Activated CD4-positive, alpha-beta T cell treated with anti-CD3 and anti-CD28 coated beads, Interleukin-2, amount 50 U/mL, for 1 hour (primary cell): ENCODE results near the gene EDA.
"Not testable (repeated sequence)": the region's sequence is repeated elsewhere in the genome, so short reads cannot be mapped to it uniquely, and the experiment has no call there.

Experiments
- DNase-seq: peaks from one replicate; pipeline ENCODE4 v3.0.0-alpha.2; 2020

The EDA gene

GRCh38 chrX:69961365-69962072 lies 345.6 kb downstream of the EDA start:
- DNase-seq: no peak

DNA sequence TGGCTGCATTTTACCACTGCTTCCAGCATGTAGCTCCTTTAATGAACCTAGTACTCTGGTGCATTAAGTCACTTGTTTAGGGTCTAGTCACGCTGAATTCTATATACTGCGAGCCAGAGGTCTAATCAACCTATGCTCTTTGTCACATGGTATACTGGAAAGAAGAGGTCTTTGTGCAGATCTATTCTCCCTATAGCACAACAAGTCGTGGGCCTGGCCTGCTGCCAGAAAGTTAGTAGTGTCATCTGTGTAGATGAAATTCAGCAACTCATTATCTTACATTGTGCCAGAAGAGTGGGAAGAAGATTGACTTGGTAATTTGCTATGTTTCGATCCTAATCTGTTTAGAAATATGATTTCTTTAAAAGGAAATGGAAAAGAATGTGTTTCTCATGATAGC lies 353.0 kb downstream of the EDA start:
- DNase-seq: no peak

DNA sequence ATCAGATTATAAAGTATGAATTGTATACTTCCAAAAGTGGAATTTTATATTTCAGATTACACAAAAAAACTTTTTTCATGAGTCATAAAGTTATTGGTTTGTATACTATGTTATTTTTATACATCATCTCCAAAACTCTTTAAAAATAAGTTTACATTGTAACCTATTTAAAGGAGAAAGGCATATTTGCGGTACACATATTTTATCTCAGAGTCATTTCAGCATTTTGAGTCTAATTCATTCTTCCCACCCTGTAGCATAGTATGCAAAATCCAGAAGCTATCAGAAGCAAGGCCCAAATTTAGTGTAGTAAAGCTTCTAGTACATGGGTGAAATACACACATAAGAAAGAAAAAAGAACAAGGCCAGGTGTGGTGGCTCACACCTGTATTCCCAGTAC lies 353.5 kb downstream of the EDA start:
- DNase-seq: no peak

- DNase-seq: no peak
Measured at GRCh38 chrX:69987691-69988090, 371.8 kb downstream of the EDA start.

DNA sequence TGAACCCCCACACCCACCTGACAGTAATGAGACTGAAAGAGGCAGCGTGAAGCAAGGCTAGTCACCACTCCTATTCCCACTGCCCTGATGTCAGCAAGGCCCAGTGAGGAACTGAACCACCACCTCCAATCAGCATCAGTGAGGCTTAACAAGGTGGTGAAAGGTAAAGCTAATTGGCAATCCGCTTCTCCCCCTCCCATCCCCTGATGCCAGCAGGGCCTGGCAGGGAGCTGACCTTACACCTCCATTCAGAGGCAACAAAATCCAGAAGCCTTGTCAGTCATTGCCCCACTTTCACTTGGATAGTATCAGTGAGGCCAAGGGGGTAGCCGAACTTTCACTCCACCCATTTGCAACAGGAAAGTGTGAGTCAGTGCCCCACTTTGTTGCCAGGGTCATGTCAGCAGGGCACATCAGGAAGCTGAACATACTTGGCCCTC lies 373.1 kb downstream of the EDA start:
- DNase-seq: no peak

- no peak for DNase-seq
Measured at GRCh38 chrX:69991685-69992084, 375.8 kb downstream of the EDA start.

DNA sequence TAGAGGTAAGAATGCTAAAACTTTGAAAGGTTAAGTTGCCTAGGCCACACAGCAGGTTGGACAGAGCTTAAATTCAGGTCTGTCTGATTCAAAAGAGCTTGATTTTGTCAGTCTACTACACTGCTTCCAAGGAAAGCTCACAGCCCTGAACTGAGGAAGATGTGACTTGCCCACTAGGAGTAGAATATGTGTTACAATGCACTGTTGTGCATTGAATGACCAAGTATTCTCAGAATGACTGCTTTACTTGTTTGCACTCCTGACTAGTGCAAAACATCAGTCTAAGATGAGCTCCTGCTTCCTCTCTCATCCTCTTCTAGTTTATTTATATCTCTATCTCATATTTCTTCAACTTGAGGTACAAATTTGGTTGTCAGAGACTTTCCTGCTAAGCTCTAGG lies 377.6 kb downstream of the EDA start:
- no peak for DNase-seq

- DNase-seq: no peak
Measured at GRCh38 chrX:69995362-69996112, 379.6 kb downstream of the EDA start.

DNA sequence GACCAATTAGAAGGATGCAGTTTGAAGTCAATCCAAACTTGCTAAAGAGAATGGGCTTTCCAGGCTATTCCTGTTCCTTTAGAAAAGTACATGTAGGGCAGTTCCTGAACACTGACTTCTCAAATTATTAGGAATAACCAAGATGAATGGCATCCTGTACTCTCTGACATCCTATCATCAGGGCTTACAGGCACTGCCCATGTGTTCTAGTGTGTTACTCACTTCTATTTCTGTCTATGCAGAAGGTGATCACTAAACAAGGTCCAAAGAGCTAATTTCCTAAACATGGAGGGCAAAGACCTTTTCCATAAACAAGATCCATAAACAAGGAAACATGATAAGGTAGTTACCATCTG lies 380.2 kb downstream of the EDA start:
- DNase-seq: no peak

- not testable (repeated sequence) for DNase-seq
Measured at GRCh38 chrX:69998299-69998698, 382.4 kb downstream of the EDA start.

GRCh38 chrX:70001269-70001668 lies 385.4 kb downstream of the EDA start:
- no peak for DNase-seq

DNA sequence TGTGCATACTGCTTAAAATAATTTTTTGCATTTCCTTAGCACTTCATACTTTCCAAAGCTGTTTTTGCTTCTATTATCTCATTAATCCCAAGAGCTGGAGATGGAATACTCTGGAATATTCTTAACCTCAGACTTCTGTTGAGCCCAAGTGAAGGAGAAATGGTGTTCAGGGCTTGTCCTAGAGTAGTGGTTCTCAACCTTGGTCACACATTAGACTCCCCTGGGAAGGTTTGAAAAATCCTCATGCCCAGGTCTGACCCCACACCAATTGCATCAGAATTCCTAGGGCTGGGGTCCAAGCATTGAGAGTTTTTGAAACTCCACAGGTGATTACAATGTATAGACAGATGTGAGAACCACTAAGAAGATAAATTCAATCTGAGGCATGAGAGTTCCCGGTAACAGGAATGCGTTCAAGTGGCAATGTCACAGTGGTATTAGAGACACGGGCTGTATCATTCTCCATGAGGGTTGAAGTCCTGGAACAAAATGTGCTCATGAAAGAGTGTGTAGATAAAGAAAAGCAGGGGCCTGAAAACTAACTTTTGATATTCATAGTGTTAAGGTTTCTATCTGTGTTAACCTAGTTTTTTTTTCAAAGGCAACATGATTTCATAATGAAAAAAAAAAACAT lies 385.9 kb downstream of the EDA start:
- no peak for DNase-seq

DNA sequence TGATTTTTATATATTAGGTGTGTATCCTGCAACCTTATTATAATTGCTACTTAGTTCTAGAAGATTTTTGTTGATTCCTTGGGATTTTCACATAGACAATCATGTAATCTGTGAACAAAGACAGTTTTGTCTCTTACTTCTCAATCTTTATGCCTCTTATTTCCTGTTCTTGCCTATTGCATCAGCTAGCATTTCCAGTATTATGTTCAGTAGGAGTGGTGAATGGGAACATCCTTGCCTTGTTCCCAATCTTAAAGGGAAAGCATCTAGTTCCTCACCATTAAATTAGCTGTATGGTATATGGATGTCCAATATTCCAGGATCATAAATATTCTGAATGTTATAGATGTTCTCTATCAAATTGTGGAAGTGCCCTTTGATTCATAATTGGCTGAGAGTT lies 392.0 kb downstream of the EDA start:
- no peak for DNase-seq

- no peak for DNase-seq
Measured at GRCh38 chrX:70009049-70009448, 393.1 kb downstream of the EDA start.

GRCh38 chrX:70009970-70010369 lies 394.1 kb downstream of the EDA start:
- DNase-seq: no peak

DNA sequence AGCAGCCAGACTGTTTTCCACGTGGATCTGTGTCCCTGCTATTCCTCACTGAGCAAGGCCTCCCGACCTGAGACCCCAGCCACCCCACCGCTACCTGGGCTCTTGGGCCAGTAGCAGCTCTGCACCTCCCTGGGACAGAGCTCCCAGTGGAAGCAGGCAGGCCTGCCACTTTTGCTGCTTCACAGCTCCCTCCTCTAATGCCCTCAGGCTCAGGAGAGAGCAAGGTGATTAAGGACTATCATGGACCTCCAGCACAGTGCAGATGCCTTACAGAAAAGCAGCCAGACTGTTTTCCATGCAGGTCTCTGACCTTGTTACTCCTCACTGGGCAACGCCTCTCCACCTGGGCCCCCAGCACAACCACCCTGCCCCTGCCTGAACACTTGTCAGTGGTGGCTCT lies 396.8 kb downstream of the EDA start:
- no peak for DNase-seq

DNA sequence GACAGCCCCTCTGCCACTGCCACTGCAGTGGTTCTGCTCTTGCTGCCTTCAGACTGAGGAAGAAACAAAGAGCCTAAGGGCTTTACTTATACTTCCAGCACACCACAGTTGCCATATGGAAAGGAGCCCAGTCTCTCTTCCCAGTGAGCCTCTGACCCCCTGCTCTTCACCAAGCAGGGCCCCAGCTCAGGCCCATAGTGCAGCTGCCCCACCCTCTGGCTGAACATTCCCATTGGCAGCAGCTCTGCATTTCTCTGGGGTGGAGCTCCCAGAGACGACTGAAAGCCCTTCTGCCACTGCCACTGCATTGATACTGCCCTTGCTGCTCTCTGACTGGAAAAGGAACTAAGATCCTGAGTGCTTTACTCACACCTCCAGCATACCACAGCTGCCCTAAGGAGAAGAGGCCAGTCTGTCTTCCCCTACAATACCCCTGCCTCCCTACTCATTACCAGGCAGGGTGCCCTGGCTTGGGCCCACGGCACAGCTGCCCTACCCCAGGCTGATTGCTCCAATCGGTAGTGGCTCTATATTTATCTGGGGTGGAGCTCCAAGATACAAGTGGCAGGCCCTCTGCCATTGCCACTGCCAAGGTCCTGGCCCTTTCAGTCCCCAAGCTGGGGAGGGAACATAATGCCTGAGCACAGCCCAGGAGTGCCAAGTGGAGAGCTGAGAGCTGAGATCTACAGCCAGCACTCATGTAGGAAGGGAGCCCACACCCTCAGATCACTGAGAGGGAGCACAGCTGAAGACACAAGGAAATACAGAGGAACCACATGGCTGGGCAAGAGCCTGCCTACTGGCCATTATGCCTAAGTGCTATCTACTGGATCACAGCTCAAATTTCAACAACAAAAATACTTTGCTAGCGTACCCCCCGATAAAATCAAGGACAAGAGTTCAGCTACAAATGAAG lies 397.8 kb downstream of the EDA start:
- no peak for DNase-seq

DNA sequence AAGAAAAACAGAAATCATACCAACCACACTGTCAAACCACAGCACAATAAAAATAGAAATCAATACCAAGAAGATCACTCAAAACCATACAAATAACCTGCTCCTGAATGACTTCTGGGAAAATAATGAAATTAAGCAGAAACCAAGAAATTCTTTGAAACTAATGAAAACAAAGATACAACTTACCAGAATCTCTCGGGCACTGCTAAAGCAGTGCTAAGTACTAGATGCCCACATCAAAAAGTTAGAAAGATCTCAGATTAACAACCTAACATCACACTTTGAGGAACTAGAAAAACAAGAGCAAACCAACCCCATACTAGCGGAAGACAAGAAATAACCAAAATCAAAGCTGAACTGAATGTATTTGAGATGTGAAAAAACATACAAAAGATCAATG lies 400.6 kb downstream of the EDA start:
- no peak for DNase-seq

GRCh38 chrX:70022616-70023015 lies 406.7 kb downstream of the EDA start:
- no peak for DNase-seq

GRCh38 chrX:70025464-70025863 lies 409.6 kb downstream of the EDA start:
- no peak for DNase-seq

DNA sequence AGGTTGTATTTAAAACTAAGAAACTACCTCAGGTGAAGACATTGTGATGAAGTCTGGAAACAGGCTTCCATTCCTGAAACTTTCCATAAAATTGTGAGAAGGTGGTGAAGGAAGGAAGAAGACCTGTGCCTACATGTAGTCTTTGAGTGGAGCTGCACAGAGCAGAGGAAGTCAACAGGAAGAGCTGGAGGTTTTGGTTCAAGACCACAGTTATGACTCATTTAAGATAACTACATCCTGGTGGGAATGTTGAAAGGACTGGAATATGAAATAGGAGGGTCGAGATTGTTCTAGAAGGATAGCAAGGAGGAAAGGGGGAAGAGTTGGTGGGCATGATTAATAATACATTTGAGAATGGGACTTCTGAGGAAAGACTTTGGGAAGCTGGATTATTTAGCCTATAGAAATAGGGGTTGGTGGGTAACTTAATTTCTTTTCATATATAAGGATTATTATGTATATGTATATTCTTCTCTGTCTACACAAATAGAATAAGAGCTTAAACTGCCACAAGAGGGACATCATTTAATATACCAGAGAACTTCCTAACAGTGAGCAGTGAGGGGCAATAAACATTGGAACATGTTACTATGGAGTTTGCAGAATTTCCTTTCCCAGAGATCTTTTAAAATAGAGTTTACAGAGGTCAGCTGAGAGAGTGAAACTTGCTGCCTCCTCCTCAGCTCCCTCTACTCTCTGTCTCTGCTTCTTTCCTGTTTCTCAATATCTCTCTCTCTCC lies 410.4 kb downstream of the EDA start:
- no peak for DNase-seq

- no peak for DNase-seq
Measured at GRCh38 chrX:70026851-70027200, 410.9 kb downstream of the EDA start.

- no peak for DNase-seq
Measured at GRCh38 chrX:70029863-70030262, 413.9 kb downstream of the EDA start.
